ENCODE data around the gene UBE2D2. TPM values are rescaled to one million over a fixed set of nuclear protein-coding genes. Genes with fewer than 3 reads are reported as not detected.
A peak's percentile ranks its signal among the peaks of the same experiment; 100 is the strongest.

Gene UBE2D2
- total RNA-seq, 1 experiment from 2014 or later, result 222 TPM

GRCh38 chr5:139638736-139639618, 77.8 kb downstream of the UBE2D2 start:
- in situ Hi-C loops (cut with HindIII; ENCODE audit: low pct_unique_long_range_greater_than_20kb, low sequenced_read_pairs), result no loop called here
- Histone ChIP-seq H3K9me3 (ENCODE audit: control insufficient read depth, insufficient read depth, low read depth, low read length) (no peaks in the 10 kb centered on the region), H3K4me1 (ENCODE audit: control insufficient read depth, insufficient read depth, low read length) (peaks cover 76% of the 10 kb centered on the region), H3K36me3 (ENCODE audit: control insufficient read depth, insufficient read depth, low read length) (no peaks in the 10 kb centered on the region), H3K27ac (ENCODE audit: low read length) (peak overlapping the region; percentile 73), H3K4me3 (ENCODE audit: low read depth in 2 of 2, low read length in 2 of 2) (peak overlapping the region in 1 of 2 experiments; percentile 54; a peak in 1 of 4 replicates), H3K27me3 (ENCODE audit: control insufficient read depth, insufficient read depth, low read length) (no peaks in the 10 kb centered on the region)
- CTCF ChIA-PET, result interaction anchor here (0.6 to 1.7 kb wide), 2 partner anchors 9 to 11 kb away, joined by 3 to 14 read pairs; partner anchors contain the start of gene CXXC5
- no peak for DNase-seq (ENCODE audit: low read depth, low spot score)
- TF ChIP-seq TCF7L2 (IDR thresholded peaks at IDR 0.05; ENCODE audit: low read depth, low read length), result no peak
- no peak for TF ChIP-seq POLR2AphosphoS5 (IDR thresholded peaks at IDR 0.05; ENCODE audit: low read depth, low read length)
- TF ChIP-seq CTCF (IDR thresholded peaks at IDR 0.05), result no peak
- no peak for TF ChIP-seq SIN3A (IDR thresholded peaks at IDR 0.05; ENCODE audit: borderline replicate concordance, insufficient read depth, low read depth, low read length)
- no peak for TF ChIP-seq REST (IDR thresholded peaks at IDR 0.05; ENCODE audit: insufficient read depth in 1 of 2, low read depth in 2 of 2, low read length in 1 of 2)
- POLR2A ChIA-PET, result interaction anchor here (1.3 kb wide), 1 partner anchor 9 kb away, joined by 5 read pairs; the partner anchor contains the start of gene CXXC5
- intact Hi-C loops (cut with micrococcal nuclease; ENCODE audit: unreplicated experiment), result no loop called here
- BruUV-seq (replicated peaks), result no TSS peak
- no peak for ATAC-seq

GRCh38 chr5:139639619-139640380, 78.7 kb downstream of the UBE2D2 start:
- intact Hi-C loops (cut with micrococcal nuclease; ENCODE audit: unreplicated experiment), result no loop called here
- no peak for DNase-seq (ENCODE audit: low read depth, low spot score)
- in situ Hi-C loops (cut with HindIII; ENCODE audit: low pct_unique_long_range_greater_than_20kb, low sequenced_read_pairs), result no loop called here
- Histone ChIP-seq H3K27me3 (ENCODE audit: control insufficient read depth, insufficient read depth, low read length) (no peaks in the 10 kb centered on the region), H3K4me3 (ENCODE audit: low read depth in 2 of 2, low read length in 2 of 2) (no peak overlapping the region), H3K9me3 (ENCODE audit: control insufficient read depth, insufficient read depth, low read depth, low read length) (no peaks in the 10 kb centered on the region), H3K4me1 (ENCODE audit: control insufficient read depth, insufficient read depth, low read length) (peaks cover 74% of the 10 kb centered on the region), H3K27ac (ENCODE audit: low read length) (peak overlapping the region; percentile 73; the same call in 1 of the 2 replicates), H3K36me3 (ENCODE audit: control insufficient read depth, insufficient read depth, low read length) (no peaks in the 10 kb centered on the region)
- ChIA-PET CTCF (interaction anchor here (0.6 kb wide), 1 partner anchor 12 kb away, joined by 3 read pairs; no protein-coding TSS in a partner anchor), POLR2A (no interaction called here)
- no peak for ATAC-seq
- no peak for TF ChIP-seq POLR2AphosphoS5 (IDR thresholded peaks at IDR 0.05; ENCODE audit: low read depth, low read length)
- no peak for TF ChIP-seq TCF7L2 (IDR thresholded peaks at IDR 0.05; ENCODE audit: low read depth, low read length)
- TF ChIP-seq REST (IDR thresholded peaks at IDR 0.05; ENCODE audit: insufficient read depth in 1 of 2, low read depth in 2 of 2, low read length in 1 of 2), result no peak
- no peak for TF ChIP-seq SIN3A (IDR thresholded peaks at IDR 0.05; ENCODE audit: borderline replicate concordance, insufficient read depth, low read depth, low read length)
- TF ChIP-seq CTCF (IDR thresholded peaks at IDR 0.05), result no peak
- BruUV-seq (replicated peaks), result no TSS peak
